ENCODE data around the gene GUCA2A.
"Not testable (repeated sequence)": the region's sequence is repeated elsewhere in the genome, so short reads cannot be mapped to it uniquely, and the experiment has no call there.

The GUCA2A gene, protein sequence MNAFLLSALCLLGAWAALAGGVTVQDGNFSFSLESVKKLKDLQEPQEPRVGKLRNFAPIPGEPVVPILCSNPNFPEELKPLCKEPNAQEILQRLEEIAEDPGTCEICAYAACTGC

DNA sequence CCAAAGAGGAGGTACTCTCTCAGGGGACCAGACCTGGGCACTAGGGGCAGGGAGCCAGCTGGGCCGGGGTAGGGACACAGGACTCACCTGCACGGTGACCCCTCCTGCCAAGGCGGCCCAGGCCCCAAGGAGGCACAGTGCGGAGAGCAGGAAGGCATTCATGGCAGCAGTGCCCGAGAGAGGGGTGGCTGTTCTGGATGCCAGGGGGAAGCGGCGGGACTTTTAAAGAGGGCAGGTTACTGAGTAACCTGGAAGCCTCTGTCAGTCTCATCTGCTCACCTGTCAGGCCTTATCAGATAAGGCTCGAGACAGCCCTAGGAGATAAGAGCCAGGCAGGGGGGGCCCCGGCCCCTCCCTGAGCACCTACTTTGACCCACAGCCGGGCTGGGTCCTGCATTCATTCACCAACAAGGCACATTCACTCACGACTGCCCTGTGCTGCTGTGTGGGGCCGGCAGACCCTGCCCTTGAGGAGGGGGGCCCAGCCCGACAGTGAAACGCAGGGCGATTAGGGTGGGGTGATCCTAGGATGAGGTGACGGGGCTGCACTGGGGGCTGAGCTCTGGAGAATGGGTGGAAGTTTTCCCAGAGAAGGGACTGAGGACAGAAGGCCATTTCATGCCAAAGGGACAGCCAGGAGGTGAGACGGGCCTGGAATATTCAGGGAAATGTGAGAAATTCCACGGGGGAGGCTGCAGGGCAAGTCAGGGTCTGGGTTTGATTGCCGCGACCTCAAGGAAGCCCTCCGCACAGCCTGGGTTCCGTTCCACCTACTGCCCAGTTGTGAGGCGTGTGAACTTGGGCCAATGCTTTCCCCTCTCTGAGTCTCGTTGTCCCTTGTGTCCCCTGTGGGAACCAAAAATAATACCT, at the start of gene GUCA2A:
TSS of gene GUCA2A (minus strand) at position 195 of the 870 bp plus-strand sequence. CDS start at position 162, 33 bp downstream.
- DNase-seq (ENCODE audit: extremely low read depth in 1 of 2, low read depth in 1 of 2), result no peak

DNA sequence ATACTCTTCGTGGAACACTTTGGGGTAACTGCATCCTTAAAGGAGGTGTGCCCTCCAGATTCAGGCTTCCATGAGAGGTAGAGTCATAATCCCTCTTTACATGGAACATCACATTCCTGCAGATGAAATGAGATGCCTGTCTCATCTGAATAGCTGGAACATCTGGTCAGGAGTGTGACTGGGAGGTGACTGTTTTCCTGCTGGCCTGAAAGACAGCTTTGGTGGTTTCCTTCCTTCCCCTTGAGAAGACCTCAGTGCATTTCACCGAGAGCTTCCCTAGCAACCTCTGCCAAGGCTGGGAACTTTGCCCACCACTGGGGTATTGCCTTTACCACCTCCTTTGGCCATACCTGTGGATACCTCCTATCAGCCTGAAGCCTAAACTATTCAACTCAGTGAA, 46.7 kb upstream of the GUCA2A start:
- DNase-seq (ENCODE audit: extremely low read depth in 1 of 2, low read depth in 1 of 2), result no peak

DNA sequence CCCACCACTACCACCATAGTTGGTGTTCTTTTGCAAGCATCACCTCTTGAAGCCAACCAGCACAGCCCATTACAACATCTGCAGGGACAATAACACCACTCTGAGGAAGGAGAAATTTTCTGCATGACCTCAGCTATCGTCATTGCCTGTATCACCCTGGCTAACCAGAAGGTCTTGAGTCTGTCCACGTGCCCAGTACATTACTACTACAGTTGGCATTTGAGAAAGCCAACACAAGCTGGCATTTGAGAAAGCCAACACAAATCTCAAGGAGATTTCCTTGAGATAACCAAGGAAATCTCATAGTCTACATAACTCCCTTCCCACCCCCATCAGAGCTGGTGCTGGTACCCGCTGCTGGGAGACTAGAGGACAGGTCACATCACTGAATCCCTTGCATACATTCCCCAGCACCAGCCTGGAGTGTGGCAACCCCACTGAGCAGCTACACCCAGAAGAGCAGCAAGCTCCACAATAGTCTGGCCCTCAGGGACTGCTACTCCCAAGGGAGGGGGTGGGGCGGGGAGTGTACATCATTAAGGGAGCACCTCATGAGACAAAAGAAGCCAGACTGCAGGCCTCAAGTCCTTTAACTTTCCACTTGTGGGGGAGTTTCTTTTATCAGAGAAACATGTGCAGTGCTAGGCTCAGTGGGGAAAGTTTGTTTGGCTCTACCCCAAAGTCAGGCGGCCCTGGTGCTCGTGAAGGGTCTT, 46.0 kb upstream of the GUCA2A start:
- DNase-seq (ENCODE audit: extremely low read depth in 1 of 2, low read depth in 1 of 2), result no peak

DNA sequence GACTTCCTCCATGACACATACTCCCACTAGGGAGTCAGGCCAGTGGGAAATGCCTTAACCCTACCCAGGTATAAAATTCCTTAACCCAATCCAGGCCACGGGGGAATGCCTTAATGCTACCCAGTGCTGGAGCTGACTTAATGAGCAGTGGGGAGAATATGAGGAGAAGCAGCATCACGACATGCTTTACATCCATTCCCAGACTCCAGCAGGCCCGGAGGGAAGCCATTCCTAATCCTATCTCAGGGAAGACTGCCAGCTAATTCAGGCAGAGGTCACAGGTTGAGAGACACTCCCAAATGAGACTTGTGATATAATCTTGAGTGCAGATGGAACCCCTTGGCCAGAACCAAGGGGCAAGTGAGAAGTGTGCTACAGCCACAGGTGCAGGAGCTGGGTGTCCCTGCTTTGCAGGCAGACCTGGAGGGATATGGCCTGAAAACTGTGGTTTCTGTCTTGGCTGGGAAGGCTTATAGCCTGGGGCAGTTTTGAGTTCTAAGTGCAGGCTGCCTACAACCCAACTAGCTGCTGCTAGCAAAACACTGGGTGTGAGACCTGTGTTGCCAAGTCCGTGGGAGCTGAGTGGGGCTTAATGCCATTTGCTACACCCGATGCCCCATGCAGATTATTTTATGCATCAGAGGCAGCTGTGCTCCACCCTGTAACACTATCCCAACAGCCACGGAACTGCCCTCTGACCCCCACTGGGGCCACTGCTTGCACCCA, 45.1 kb upstream of the GUCA2A start:
- no peak for DNase-seq (ENCODE audit: extremely low read depth in 1 of 2, low read depth in 1 of 2)

DNA sequence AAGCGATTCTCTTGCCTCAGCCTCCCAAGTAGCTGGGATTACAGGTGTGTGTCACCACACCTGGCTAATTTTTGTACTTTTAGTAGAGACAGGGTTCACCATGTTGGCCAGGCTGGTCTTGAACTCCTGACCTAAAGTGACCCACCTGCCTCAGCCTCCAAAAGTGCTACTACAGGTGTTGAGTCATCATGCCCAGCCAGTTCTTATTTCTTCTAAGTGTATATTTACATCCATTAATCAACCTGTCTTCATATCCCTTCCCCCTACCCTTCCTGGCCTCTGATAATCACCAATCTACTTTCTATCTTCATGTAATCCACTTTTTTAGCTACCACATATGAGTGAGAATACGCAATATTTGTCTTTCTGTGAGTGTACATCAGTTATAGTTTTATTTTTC, 42.4 kb upstream of the GUCA2A start:
- DNase-seq (ENCODE audit: extremely low read depth in 1 of 2, low read depth in 1 of 2), result not testable (repeated sequence)

DNA sequence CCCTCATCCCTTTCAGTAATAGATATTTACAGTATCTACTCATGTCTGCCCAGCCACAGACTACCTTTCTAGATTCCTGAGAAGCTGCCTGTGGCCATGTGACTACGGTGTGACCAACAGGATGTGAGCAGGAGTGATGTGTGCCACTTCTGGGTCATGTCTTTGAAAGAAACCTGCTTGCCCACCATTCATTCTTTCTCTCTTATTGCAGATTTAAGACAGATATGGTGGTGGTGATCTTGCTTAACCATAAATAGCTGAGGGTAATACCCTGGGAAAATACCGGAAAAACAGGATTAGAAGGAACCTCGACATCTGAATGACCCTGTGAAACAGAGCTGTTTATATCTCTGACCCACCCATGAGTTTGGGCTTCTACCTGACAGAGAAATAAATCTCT, 41.6 kb upstream of the GUCA2A start:
- DNase-seq (ENCODE audit: extremely low read depth in 1 of 2, low read depth in 1 of 2), result no peak

DNA sequence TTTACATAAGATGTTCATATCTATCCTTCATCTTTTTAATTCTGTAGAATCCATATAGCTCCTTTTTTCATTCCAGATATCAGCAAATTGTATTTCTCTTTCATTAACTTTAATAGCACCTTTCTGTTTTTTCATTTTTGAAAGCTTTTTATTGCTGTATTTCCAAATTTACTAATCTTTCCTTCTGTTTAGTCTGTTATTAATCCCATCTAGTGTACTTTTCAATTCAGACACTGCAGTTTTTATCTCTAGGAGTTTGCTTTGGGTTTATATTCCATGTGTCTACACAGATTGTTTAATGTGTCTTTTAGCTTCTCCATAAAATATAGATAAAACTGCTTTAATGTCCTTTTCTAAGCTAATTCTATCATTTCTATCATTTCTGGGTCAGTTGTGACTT, 37.4 kb upstream of the GUCA2A start:
- no peak for DNase-seq (ENCODE audit: extremely low read depth in 1 of 2, low read depth in 1 of 2)

DNA sequence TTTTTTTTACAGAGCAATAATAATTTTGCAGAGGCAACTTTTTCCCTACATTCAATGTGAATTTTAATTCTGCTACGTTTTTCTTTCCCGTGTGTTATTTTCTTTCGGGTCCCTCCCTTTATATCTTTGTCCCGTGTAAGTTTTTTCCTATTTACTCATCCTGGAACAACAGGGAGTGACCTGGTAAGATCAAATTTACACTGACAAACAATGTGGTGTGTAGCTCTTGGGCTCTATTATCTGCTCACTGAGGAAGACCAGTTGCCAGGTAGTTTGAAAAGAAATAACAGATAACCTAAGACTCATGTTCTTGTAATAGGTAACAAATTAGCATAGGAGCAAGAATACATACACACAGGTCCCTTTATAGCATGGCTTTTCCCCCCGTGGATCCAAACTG, 33.7 kb upstream of the GUCA2A start:
- DNase-seq (ENCODE audit: extremely low read depth in 1 of 2, low read depth in 1 of 2), result no peak

DNA sequence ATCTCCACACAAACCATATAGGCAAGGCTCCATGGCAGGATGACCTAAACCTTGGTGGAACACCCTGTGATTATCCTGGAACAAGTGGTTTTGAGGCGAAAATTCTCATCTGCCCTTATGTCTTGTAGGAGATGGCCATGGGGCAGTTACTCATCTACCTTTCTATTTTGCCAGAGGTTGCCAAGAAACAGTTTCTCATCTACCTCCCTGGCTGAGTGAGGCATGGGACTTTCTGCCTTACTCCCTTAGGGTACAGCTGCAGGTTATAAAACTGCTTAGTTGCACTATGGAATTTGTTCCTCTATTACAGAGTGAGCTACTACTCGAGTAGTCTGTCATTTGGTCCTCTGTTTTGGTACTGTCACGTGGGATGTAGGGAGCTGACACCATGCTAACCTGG, 31.3 kb upstream of the GUCA2A start:
- DNase-seq (ENCODE audit: extremely low read depth in 1 of 2, low read depth in 1 of 2), result no peak

DNA sequence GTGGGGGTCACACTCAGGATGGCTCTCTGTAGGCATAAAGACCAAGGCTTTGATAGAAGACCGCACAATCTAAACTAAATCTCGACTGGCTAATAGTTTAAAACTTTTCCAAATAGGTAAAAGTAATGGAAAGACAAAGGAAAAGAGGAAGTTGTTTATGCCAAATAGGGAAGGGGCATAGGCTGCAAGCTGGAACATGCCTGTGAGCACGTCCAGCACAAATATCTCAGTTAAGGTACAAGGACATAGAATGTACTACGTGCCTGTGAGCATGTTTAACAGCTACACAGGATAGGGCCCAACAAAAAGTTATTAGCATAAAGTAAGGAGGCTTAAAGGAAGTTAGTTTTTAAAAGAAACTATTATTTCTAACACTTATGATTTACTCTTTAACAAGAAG, 27.6 kb upstream of the GUCA2A start:
- DNase-seq (ENCODE audit: extremely low read depth in 1 of 2, low read depth in 1 of 2), result no peak

DNA sequence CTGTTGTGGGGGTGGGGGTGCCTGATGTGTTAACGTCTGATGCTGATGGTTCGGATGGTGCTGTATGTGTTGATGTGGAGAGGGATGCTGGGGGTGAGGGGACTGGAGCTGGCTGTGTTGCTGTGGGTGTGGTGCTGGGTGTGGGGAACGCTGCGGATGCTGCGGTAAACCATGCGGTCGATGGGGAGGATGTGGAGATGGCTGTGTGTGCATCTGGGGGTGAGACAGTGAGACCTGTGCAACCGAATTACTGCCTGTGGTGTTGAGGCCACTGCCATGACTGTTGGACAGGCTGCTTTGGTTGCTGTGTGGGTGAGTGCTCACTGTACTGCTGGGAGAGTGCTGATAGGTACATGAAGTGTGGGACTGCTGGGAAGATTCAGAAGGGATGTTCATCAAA, 26.8 kb upstream of the GUCA2A start:
- DNase-seq (ENCODE audit: extremely low read depth in 1 of 2, low read depth in 1 of 2), result no peak

DNA sequence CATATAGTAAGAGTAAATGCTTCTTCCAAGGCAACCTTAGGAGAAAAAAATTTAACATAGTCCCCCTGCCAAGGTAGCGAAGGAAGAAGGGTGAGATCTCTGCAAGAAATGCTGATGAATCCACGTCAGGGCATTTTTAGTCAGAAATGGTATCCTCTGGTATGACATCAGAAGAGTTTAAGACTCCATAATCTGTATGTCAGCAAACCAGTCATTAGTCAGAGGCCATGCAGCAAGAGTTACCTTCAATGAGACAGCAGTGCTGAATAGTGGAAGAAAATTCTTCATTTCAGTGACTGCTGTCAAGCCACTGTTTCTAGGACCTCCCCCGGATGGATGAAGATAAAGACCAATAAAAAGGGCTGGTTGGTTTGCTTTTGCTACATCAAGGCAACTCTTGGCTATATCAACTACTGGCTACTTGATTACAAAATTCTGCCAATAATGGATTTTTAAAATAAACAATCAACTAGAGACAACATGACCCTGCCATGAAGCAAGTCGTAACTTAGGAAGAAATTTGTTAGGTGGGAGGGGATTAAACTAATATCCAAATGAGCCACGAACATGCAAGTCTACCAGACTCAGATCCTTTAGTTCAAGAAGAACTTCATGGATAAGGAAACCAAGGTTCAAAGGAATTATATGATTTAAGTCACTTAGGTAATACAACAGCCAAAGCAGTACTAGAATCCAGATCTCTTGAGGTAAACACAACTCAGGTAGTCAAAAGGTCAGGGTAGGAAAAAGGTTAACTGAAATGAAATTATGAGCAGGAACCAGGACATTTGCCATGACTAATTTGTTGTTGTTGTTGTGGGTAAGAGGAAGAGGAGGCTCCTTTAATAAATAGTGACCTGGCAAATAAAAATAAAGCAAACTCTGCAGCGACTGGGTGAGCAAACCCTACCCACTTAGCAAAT, 25.6 kb upstream of the GUCA2A start:
- no peak for DNase-seq (ENCODE audit: extremely low read depth in 1 of 2, low read depth in 1 of 2)

DNA sequence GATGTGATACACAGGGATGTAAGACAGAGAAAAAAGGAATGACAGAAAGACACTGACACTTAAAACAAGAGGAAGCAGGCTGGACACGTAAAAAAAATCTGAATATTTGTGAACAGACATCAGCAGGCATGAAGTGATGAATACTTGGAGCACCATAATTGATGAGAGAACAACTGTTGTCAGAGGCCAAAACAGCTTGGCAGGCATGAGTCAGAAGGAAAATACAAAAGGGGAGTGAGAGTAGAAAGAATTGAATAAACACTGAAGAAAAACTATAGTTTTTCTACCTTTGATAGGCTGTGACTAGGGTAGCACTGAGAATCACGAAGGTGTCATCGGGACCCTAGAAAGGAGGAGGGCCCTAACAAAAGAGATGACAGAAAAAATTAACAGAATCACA, 21.6 kb upstream of the GUCA2A start:
- no peak for DNase-seq (ENCODE audit: extremely low read depth in 1 of 2, low read depth in 1 of 2)

DNA sequence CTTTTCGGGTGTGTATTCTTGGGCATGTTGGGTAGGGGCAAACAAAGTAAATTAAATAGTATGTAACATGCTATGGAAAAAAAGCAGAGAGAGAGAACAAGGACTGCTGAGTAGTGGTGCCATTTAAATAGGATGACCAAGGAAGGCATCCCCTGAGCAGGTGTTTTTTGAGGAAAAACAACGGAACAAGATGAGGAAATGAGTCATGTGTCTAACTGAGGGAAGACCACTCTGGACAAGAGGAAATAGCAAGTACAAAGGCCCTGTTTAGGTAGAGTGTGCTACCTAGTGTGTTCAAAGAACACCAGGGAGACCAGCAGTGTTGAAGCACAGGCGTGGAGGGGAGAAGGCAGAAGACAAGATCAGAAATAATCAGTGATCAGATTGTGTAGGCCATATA, 20.1 kb upstream of the GUCA2A start:
- no peak for DNase-seq (ENCODE audit: extremely low read depth in 1 of 2, low read depth in 1 of 2)

DNA sequence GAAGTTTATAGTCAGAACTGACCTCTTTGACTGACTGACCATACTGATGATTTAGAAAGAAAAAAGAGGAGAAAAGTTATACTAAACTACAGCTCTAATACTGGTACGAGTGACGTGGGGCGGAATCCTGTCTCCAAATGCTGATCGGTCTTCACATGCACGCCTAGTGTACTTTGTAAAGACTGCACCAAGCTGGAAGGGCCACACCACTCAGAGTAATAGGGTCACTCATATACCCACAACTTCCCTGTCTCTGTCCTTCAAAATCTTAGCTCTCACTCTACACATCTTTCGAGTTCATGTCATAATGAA, 19.4 kb upstream of the GUCA2A start:
- no peak for DNase-seq (ENCODE audit: extremely low read depth in 1 of 2, low read depth in 1 of 2)

DNA sequence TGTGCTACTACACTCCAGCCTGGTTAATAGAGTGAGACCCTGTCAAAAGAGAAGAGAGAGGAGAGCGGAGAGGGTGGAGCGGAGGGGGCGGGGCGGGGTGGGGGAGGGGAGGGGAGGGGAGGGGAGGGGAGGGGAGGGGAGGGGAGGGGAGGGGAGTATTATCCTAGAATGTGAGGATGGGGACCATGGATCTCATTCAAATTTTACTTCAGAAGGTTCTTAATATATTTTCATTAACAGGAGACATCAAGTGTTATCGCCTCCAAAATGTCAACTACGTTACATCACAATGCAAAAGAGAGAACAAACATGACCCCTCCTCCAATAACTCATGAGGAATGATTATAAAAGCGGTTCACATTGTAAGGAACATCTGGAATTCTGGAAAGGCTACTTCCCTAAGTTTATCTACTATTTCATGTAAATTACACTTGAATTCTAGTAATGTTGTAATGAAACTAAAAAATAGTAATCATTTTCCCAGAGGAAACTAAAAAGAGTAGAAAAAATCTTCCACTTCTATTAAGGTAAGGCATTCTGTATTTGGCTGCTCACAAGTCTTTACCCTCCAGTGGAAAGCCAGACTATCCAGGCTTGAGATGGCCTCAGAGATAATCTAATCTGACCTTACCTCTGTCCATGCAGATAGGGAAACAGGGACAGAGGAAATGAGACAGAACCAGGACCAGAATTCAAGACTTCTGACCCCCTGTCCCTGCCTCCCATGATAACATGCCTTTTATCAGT, 18.8 kb upstream of the GUCA2A start:
- DNase-seq (ENCODE audit: extremely low read depth in 1 of 2, low read depth in 1 of 2), result no peak

DNA sequence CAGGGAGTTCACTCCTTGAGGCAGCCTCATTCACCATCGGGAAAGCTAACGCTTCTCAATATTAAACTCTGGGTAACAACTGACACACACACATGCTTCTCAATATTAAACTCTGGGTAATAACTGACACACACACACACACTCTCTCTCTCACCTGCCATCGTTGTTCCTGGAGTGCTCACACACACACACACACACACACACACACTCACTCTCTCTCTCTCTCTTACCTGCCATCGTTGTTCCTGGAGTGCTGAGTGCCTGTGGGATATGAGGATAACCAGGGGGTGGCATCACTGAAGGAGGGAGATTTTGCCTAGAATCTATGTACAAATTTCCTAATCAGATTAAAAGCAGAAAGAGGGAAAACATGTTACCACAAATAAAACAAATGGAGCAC, 17.1 kb upstream of the GUCA2A start:
- DNase-seq (ENCODE audit: extremely low read depth in 1 of 2, low read depth in 1 of 2), result no peak

DNA sequence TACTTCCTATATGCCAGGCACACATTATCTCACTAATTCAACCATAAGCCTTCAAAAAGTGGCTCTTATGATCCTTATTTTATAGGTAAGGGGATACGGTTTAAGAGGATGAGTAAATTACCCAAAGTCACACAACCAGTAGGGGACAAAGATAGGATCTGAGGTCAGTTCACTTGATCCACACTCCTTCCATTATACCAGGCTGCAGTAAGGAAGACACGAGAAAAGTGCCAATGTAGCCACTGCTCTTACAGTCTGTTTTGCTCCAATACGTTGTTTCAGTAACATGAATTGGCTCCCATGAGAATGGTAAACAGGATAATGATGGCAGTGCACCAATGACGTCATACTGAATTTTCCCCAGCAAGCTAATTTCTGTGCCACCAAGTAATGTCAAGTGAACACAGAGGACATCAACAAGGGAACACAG, 15.4 kb upstream of the GUCA2A start:
- no peak for DNase-seq (ENCODE audit: extremely low read depth in 1 of 2, low read depth in 1 of 2)

DNA sequence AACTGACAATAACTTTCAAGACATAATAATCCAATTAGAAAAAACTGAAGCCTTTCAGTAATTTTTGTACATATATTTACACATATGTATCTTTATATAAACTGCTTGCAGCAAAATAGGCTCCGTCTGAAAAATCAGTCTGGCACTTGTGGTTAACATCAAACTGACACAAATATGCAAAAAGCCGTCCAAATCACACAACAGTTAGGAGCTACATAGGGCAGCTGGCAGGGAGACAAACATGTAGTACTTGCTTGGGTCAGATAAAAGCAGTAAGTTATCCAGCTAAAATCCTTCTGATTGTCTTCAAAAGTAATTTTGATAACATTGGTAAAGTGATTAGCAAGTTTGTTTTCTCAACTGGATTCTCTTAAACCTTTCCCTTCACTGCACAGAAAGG, 14.7 kb upstream of the GUCA2A start:
- no peak for DNase-seq (ENCODE audit: extremely low read depth in 1 of 2, low read depth in 1 of 2)

DNA sequence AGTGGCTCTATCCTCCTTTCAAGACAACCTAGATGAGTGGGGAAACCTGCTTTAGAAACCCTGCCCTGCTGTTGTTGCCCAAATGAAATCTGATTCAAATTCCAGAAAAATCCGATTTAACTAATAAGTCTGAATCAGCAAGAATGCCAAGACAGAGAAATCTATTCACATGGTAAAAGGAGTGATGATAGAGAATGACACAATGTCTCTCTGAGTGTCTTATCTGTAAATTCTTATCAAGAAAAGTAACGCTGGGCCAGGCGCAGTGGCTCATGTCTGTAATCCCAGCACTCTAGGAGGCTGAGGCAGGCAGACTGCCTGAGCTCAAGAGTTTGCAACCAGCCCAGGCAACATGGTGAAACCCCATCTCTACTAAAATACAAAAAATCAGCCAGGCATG, 13.7 kb upstream of the GUCA2A start:
- no peak for DNase-seq (ENCODE audit: extremely low read depth in 1 of 2, low read depth in 1 of 2)
